Measurements from ENCODE around the gene SETD3.

Gene SETD3

DNA sequence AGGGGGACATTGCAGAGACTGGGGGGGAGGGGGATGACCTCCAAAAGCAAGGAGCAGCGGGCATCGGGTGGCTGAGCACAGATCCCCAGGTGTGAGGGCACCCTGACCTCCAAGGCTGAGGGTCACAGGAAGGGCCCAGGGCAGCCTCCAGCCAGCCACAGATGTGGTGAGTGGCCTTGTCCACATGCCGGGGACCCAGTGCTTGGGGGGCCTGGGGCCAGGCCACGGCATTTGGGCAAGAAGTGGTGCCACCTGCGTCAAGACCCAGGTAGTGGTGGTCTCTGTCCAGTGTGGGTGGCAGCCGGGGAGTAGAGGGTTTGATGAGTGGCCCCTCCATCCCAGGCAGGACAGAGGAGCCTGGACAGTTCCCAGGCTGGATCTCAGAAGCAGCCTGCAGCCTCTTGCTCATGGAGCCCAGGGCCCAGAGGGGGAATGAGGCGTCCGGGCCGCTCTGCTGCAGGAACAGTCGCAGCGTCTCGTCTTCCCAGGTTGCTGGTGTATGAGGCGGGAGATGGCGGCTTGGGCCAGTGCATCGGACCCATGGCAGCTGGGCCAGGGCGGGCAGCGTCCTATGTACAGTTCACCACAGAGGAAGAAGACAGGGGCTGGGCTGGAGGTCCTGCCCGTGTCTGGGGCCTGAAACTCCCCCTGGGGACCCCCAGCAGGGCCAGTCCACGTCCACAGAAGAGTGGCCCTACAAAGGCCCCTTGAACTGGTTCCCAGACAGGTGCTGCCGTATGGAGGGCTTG, 34.1 kb upstream of the SETD3 start:
- no peak for ATAC-seq (ENCODE audit: low read depth)
- TF ChIP-seq, protein P1, sequence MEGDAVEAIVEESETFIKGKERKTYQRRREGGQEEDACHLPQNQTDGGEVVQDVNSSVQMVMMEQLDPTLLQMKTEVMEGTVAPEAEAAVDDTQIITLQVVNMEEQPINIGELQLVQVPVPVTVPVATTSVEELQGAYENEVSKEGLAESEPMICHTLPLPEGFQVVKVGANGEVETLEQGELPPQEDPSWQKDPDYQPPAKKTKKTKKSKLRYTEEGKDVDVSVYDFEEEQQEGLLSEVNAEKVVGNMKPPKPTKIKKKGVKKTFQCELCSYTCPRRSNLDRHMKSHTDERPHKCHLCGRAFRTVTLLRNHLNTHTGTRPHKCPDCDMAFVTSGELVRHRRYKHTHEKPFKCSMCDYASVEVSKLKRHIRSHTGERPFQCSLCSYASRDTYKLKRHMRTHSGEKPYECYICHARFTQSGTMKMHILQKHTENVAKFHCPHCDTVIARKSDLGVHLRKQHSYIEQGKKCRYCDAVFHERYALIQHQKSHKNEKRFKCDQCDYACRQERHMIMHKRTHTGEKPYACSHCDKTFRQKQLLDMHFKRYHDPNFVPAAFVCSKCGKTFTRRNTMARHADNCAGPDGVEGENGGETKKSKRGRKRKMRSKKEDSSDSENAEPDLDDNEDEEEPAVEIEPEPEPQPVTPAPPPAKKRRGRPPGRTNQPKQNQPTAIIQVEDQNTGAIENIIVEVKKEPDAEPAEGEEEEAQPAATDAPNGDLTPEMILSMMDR (IDR thresholded peaks at IDR 0.05; ENCODE audit: poor library complexity, severe bottlenecking) = no peak
- Histone ChIP-seq H3K27ac (ENCODE audit: poor library complexity, severe bottlenecking) (no peak overlapping the region), H3K36me3 (ENCODE audit: low read depth) (peaks cover 45% of the 10 kb centered on the region), H3K4me1 (ENCODE audit: insufficient read depth, poor library complexity, severe bottlenecking) (no peaks in the 10 kb centered on the region), H3K4me3 (ENCODE audit: severe bottlenecking) (no peak overlapping the region), H3K9me3 (ENCODE audit: severe bottlenecking) (no peaks in the 10 kb centered on the region), H3K27me3 (ENCODE audit: insufficient read depth, poor library complexity, severe bottlenecking) (no peaks in the 10 kb centered on the region)
- DNase-seq (ENCODE audit: low spot score) = no peak

DNA sequence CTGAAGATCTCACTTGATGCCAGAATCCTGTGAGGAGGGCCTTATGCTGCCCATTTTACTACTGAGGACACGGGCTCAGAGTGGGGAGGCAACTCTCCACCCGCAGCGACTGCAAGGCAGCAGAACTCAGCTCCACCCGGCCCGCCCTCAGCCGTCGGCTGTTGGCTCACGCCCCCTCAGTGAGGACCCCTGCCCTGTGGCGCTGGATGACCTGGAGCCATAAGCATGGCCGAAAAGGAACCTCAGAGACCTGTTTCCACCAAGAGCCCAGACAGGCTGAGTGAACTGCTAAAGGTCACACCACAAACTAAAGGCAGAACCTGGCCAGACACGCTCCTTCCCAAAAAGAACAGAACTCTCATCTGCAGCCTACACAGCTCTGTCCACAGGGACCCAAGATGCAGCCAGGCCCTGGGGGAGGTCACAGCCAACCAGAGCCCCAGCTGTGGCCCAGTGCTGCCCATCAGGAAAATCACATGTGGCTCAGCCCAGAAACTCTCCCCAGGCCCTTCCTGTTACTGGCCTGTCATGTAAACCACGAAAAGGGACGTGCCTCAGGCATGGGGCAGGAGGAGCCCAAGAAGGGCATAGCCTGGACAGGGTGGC, 33.4 kb upstream of the SETD3 start:
- Histone ChIP-seq H3K27ac (ENCODE audit: poor library complexity, severe bottlenecking) (no peak overlapping the region), H3K36me3 (ENCODE audit: low read depth) (peaks cover 47% of the 10 kb centered on the region), H3K9me3 (ENCODE audit: severe bottlenecking) (no peaks in the 10 kb centered on the region), H3K27me3 (ENCODE audit: insufficient read depth, poor library complexity, severe bottlenecking) (no peaks in the 10 kb centered on the region), H3K4me1 (ENCODE audit: insufficient read depth, poor library complexity, severe bottlenecking) (no peaks in the 10 kb centered on the region), H3K4me3 (ENCODE audit: severe bottlenecking) (no peak overlapping the region)
- TF ChIP-seq, protein P1 (IDR thresholded peaks at IDR 0.05; ENCODE audit: poor library complexity, severe bottlenecking) = no peak
- ATAC-seq (ENCODE audit: low read depth) (no peak), DNase-seq (ENCODE audit: low spot score) (no peak)

DNA sequence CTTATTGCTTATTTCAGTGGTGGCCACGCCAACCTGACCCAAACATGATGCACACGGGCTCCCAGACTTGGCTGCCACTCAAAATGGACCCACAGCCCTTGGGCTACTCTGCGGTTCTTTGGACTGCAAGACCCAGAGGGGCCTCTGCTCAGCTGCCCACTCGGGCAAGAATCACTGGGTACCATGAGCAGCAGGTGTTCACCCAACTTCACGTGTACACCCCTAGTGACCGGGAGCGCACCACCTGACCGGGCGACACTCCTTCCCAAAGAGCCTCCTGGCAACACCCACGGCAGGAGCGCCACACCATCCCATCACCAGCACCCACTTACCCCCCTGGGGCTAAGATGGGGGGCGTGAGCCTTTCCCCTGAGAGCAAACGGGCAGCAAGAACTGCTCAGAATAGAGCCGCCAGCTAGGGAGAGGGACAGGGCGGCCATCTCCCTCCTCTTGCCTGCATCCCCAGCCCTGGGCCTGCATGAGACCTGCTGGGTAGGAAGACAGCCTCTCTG, 32.6 kb upstream of the SETD3 start:
- no peak for DNase-seq (ENCODE audit: low spot score)
- peaks cover 55% of the 10 kb centered on the region for H3K36me3 ChIP-seq (ENCODE audit: low read depth)
- H3K9me3 ChIP-seq (ENCODE audit: severe bottlenecking) = no peaks in the 10 kb centered on the region
- no peak for ATAC-seq (ENCODE audit: low read depth)
- no peak overlapping the region for H3K4me3 ChIP-seq (ENCODE audit: severe bottlenecking)
- H3K4me1 ChIP-seq (ENCODE audit: insufficient read depth, poor library complexity, severe bottlenecking) = no peaks in the 10 kb centered on the region
- no peaks in the 10 kb centered on the region for H3K27me3 ChIP-seq (ENCODE audit: insufficient read depth, poor library complexity, severe bottlenecking)
- TF ChIP-seq, protein P1 (IDR thresholded peaks at IDR 0.05; ENCODE audit: poor library complexity, severe bottlenecking) = no peak
- no peak overlapping the region for H3K27ac ChIP-seq (ENCODE audit: poor library complexity, severe bottlenecking)

- no peak for DNase-seq (ENCODE audit: low spot score)
- Histone ChIP-seq H3K9me3 (ENCODE audit: severe bottlenecking) (no peaks in the 10 kb centered on the region), H3K4me1 (ENCODE audit: insufficient read depth, poor library complexity, severe bottlenecking) (no peaks in the 10 kb centered on the region), H3K4me3 (ENCODE audit: severe bottlenecking) (no peak overlapping the region), H3K27ac (ENCODE audit: poor library complexity, severe bottlenecking) (no peak overlapping the region), H3K27me3 (ENCODE audit: insufficient read depth, poor library complexity, severe bottlenecking) (no peaks in the 10 kb centered on the region), H3K36me3 (ENCODE audit: low read depth) (peaks cover 60% of the 10 kb centered on the region)
- no peak for ATAC-seq (ENCODE audit: low read depth)
- TF ChIP-seq, protein P1 (IDR thresholded peaks at IDR 0.05; ENCODE audit: poor library complexity, severe bottlenecking) = no peak
These were observed 32.0 kb upstream of the SETD3 start for GRCh38 chr14:99512571-99513182.
